ENCODE measurements around the gene TP53TG5. TPM values are rescaled to one million over a fixed set of nuclear protein-coding genes. Genes with fewer than 3 reads are reported as not detected.

TP53TG5 gene
- total RNA-seq, 5 donors from 2014 or later (not counting 1 experiment from before 2014, with no cell fraction given): 0.10 to 0.23 (median 0.16) TPM; not detected in 2

DNA sequence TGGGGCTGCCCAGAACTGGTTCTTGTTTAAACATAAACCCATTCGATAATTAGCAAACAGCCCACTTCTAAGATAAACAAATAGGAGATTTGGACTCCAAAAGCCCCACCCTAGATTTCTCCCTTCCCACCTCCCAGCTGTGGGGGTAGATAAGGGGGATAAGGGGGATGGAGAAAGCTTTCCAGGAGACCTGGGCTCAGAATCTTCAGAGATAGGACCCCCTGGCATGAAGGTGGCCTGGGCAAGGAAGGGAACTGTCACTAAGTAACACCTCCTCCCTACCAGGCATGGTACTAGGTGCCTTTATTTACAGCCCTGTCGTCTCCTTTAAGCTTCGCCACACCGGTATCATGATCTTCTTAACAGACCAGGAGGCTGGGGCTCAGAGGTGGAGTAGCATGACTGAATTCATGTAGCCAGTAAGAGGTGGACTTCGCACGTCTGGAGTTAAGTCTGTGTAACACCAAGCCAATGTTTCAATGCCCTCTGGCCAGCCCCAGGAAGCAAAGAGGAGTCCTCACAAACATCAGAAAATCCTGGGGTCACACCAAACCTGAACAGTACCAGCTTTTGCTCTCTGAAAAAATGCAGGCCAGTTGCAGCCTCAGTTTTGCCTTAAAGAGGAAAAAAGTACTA is 34.5 kb downstream of the TP53TG5 start:
- peaks cover 12 to 30% (median 19%) of the 10 kb centered on the region in 3 donors for H3K4me1 Mint-ChIP-seq
- no peaks in the 10 kb centered on the region for H3K36me3 Mint-ChIP-seq
- no peaks in the 10 kb centered on the region for H3K9me3 Mint-ChIP-seq
- peaks cover 8 to 12% of the 10 kb centered on the region in 2 donors for H3K27me3 Mint-ChIP-seq
- Histone ChIP-seq H3K27me3 (replicated peaks in 1 of 2; ENCODE audit: control insufficient read depth in 2 of 2, extremely low read depth in 1 of 2, insufficient read depth in 2 of 2, low read length in 1 of 2) (peaks cover 0 to 17% of the 10 kb centered on the region in 2 experiments), H3K4me3 (ENCODE audit: control insufficient read depth in 1 of 2, extremely low read depth in 1 of 2, low read length in 1 of 2) (no peak overlapping the region), H3K4me1 (ENCODE audit: control insufficient read depth in 1 of 2, extremely low read depth in 1 of 2, insufficient read depth in 2 of 2, low read length in 2 of 2) (peaks cover 0 to 14% of the 10 kb centered on the region in 2 experiments), H3K27ac (ENCODE audit: low read length) (no peak overlapping the region), H3K9me3 (no peaks in the 10 kb centered on the region), H3K36me3 (ENCODE audit: control insufficient read depth in 2 of 2, extremely low read depth in 1 of 2, insufficient read depth in 1 of 2, low read length in 1 of 2) (no peaks in the 10 kb centered on the region)
- ChIA-PET POLR2A (no interaction called here), CTCF (no interaction called here)
- DNase-seq (no peak), ATAC-seq (replicated peaks in 1 of 4) (no peak)
- WGBS (ENCODE audit: insufficient coverage): 100% methylated on average over 3 of the region's 6 CpGs
- H3K27ac Mint-ChIP-seq: no peak overlapping the region
- H3K4me3 Mint-ChIP-seq: no peak overlapping the region

DNA sequence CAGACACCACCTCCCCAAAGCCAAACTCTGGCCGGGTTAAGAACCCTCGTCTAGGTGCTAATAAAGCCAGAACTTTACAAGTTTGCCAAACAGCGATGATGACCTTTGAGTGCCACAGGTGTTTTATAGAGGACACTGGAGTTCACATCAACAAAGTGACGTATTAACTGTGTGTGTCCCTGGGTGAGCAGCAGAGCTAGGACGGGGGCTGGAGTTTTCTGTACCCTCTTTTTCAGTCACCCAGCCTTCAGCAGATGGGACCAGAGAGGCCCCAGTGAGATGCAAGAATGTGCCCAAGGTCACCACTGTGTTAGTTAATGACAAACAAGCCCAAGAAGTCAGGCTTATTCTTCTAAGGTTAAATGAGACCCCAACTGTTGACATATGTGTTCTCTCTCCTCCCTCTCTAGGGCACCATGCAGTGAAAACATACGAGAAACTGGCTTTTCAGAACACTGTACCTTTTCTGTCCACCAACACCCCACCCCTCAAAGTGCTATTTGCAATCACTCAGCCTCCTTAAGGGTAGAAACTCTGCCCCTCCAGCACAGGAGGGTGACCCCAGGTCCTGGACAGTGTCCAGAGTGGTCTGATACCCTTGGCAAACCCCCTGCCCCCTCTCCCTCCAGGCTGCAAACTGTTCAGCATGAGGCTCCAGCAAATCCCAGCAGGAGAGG is 35.1 kb downstream of the TP53TG5 start:
- H3K9me3 Mint-ChIP-seq: no peaks in the 10 kb centered on the region
- no peak for ATAC-seq (replicated peaks in 1 of 4)
- H3K4me3 Mint-ChIP-seq: no peak overlapping the region
- H3K4me3 ChIP-seq (ENCODE audit: control insufficient read depth in 1 of 2, extremely low read depth in 1 of 2, low read length in 1 of 2): no peak overlapping the region
- no peak overlapping the region for H3K27ac Mint-ChIP-seq
- POLR2A ChIA-PET: no interaction called here
- peaks cover 12 to 28% (median 18%) of the 10 kb centered on the region in 3 donors for H3K4me1 Mint-ChIP-seq
- H3K27ac ChIP-seq (ENCODE audit: low read length): no peak overlapping the region
- H3K36me3 Mint-ChIP-seq: no peaks in the 10 kb centered on the region
- H3K27me3 Mint-ChIP-seq: peaks cover 8 to 12% of the 10 kb centered on the region in 2 donors
- WGBS (ENCODE audit: insufficient coverage): 89% methylated on average over 2 of the region's 6 CpGs
- H3K36me3 ChIP-seq (ENCODE audit: control insufficient read depth in 2 of 2, extremely low read depth in 1 of 2, insufficient read depth in 1 of 2, low read length in 1 of 2): no peaks in the 10 kb centered on the region
- peaks cover 0 to 9% of the 10 kb centered on the region in 2 experiments for H3K4me1 ChIP-seq (ENCODE audit: control insufficient read depth in 1 of 2, extremely low read depth in 1 of 2, insufficient read depth in 2 of 2, low read length in 2 of 2)
- CTCF ChIA-PET: no interaction called here
- DNase-seq: no peak
- H3K9me3 ChIP-seq: no peaks in the 10 kb centered on the region
- H3K27me3 ChIP-seq (replicated peaks in 1 of 2; ENCODE audit: control insufficient read depth in 2 of 2, extremely low read depth in 1 of 2, insufficient read depth in 2 of 2, low read length in 1 of 2): peaks cover 0 to 16% of the 10 kb centered on the region in 2 experiments

DNA sequence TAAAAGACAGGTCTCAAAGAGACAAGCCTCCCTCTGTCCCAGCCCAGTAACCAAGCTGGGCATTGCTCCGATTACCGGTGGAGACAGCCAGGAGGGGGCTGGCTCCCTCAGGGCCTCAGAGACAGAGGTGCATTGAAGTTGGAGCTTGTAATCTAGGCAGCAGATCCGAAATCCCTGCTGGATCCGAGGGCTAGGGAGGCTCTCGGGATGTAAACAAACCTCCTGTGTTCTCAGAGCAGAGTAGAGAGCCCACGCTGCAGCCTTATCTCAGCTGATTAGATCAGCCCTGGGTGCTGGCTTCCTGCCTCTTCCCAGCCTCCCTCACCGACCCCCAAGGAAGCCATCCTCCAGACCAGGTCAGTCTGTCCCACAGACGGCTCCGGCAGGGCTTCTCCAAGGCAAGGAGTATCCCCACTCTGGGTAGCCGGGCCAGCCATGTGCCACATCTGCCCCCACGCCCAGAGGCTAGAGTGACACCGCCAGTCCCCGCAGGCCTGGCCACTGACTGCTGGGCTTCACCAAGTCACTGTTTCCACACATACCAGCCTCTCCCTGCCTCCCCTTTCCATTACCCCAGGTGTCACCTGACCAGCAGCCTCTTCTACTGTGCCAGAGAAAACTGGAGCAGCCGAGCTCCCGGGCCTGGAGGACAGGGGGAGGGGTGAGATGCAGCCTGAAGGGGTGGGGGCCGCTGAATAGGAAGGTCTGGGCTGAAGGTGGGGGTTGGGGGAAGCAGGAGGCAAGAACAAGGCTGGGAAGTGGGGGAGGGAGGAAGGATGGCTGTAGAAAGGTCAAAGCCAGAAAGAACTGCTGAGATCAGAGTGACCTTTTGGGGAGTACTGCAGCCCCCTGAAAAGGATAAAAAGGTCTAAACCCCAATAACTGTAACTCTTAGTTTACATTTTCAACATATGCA is 35.9 kb downstream of the TP53TG5 start:
- Mint-ChIP-seq H3K9me3 (no peaks in the 10 kb centered on the region), H3K27ac (no peak overlapping the region), H3K4me1 (peaks cover 7 to 22% (median 11%) of the 10 kb centered on the region in 3 donors), H3K4me3 (no peak overlapping the region), H3K36me3 (no peaks in the 10 kb centered on the region), H3K27me3 (peaks cover 3 to 12% of the 10 kb centered on the region in 2 donors)
- Histone ChIP-seq H3K36me3 (ENCODE audit: control insufficient read depth in 2 of 2, extremely low read depth in 1 of 2, insufficient read depth in 1 of 2, low read length in 1 of 2) (no peaks in the 10 kb centered on the region), H3K4me3 (ENCODE audit: control insufficient read depth in 1 of 2, extremely low read depth in 1 of 2, low read length in 1 of 2) (no peak overlapping the region), H3K27ac (ENCODE audit: low read length) (no peak overlapping the region), H3K4me1 (ENCODE audit: control insufficient read depth in 1 of 2, extremely low read depth in 1 of 2, insufficient read depth in 2 of 2, low read length in 2 of 2) (peaks cover 0 to 1% of the 10 kb centered on the region in 2 experiments), H3K27me3 (replicated peaks in 1 of 2; ENCODE audit: control insufficient read depth in 2 of 2, extremely low read depth in 1 of 2, insufficient read depth in 2 of 2, low read length in 1 of 2) (peaks cover 0 to 10% of the 10 kb centered on the region in 2 experiments), H3K9me3 (no peaks in the 10 kb centered on the region)
- no peak for DNase-seq
- 82% methylated on average over 12 of the region's 16 CpGs for WGBS (ENCODE audit: insufficient coverage)
- ChIA-PET POLR2A (interaction anchor here in 1 of 2 donors (0.6 kb wide), 1 partner anchor 83 kb away, joined by 12 read pairs; no protein-coding TSS in a partner anchor), CTCF (no interaction called here)
- no peak for ATAC-seq (replicated peaks in 1 of 4)

DNA sequence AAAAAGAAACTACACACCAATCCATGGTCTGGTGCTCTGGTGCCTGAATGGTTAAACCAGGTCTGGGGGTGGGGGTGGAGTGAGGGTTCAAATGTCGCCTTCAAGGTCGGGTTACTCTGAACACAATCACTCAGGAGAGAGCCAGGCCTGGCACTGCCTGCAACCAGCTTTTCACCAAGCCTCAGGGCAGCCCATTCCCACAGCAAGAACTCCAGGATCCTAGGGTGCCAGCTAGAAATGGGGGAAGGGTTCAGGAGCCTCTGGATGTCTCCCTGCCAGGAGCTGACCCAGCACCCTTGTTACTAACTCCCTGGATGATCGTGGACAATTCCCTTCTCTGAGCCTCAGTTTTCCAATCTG is 36.6 kb downstream of the TP53TG5 start:
- 100% methylated on average over 1 of the region's 3 CpGs for whole genome bisulfite sequencing (ENCODE audit: insufficient coverage)
- ATAC-seq (replicated peaks in 1 of 4) (no peak), DNase-seq (no peak)
- peaks cover 1 to 9% of the 10 kb centered on the region in 2 donors for H3K27me3 Mint-ChIP-seq
- CTCF ChIA-PET: interaction anchor here in 1 of 2 donors (0.6 kb wide), 1 partner anchor 429 kb away, joined by 9 read pairs; no protein-coding TSS in a partner anchor
- Histone ChIP-seq H3K36me3 (ENCODE audit: control insufficient read depth in 2 of 2, extremely low read depth in 1 of 2, insufficient read depth in 1 of 2, low read length in 1 of 2) (no peaks in the 10 kb centered on the region), H3K4me3 (ENCODE audit: control insufficient read depth in 1 of 2, extremely low read depth in 1 of 2, low read length in 1 of 2) (no peak overlapping the region), H3K9me3 (no peaks in the 10 kb centered on the region), H3K27ac (ENCODE audit: low read length) (no peak overlapping the region), H3K27me3 (replicated peaks in 1 of 2; ENCODE audit: control insufficient read depth in 2 of 2, extremely low read depth in 1 of 2, insufficient read depth in 2 of 2, low read length in 1 of 2) (peaks cover 0 to 10% of the 10 kb centered on the region in 2 experiments), H3K4me1 (ENCODE audit: control insufficient read depth in 1 of 2, extremely low read depth in 1 of 2, insufficient read depth in 2 of 2, low read length in 2 of 2) (no peaks in the 10 kb centered on the region)
- no peak overlapping the region for H3K4me3 Mint-ChIP-seq
- no peaks in the 10 kb centered on the region for H3K36me3 Mint-ChIP-seq
- POLR2A ChIA-PET: no interaction called here
- no peak overlapping the region for H3K27ac Mint-ChIP-seq
- no peaks in the 10 kb centered on the region for H3K9me3 Mint-ChIP-seq
- H3K4me1 Mint-ChIP-seq: peaks cover 4 to 15% (median 6%) of the 10 kb centered on the region in 3 donors

DNA sequence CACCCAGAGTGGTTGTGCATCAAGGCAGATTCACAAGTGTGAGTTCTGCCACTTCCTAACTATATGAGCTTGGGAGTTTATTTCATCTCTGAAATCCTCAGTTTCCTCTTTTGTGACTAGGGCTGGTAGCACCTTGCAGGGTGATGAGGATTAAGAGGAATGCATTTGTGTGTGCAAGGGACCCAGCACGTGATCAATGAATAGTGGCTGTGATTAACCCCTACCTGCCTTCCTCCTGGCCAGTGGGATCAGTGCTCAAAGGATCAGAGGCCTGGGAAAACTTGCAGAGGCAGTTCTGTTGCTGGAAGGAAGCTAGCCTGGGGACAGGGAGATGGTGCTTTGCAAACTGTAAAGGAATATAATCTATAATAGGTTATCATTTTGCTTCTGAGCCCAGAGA is 37.2 kb downstream of the TP53TG5 start:
- ChIA-PET CTCF (interaction anchor here in 1 of 2 donors (0.6 kb wide), 1 partner anchor 429 kb away, joined by 9 read pairs; no protein-coding TSS in a partner anchor), POLR2A (no interaction called here)
- Mint-ChIP-seq H3K27ac (no peak overlapping the region), H3K4me3 (no peak overlapping the region), H3K36me3 (no peaks in the 10 kb centered on the region), H3K27me3 (peaks cover 0 to 8% of the 10 kb centered on the region in 2 donors), H3K4me1 (peaks cover 4 to 10% (median 4%) of the 10 kb centered on the region in 3 donors), H3K9me3 (no peaks in the 10 kb centered on the region)
- Histone ChIP-seq H3K4me3 (ENCODE audit: control insufficient read depth in 1 of 2, extremely low read depth in 1 of 2, low read length in 1 of 2) (no peak overlapping the region), H3K27me3 (replicated peaks in 1 of 2; ENCODE audit: control insufficient read depth in 2 of 2, extremely low read depth in 1 of 2, insufficient read depth in 2 of 2, low read length in 1 of 2) (peaks cover 0 to 7% of the 10 kb centered on the region in 2 experiments), H3K27ac (ENCODE audit: low read length) (no peak overlapping the region), H3K36me3 (ENCODE audit: control insufficient read depth in 2 of 2, extremely low read depth in 1 of 2, insufficient read depth in 1 of 2, low read length in 1 of 2) (no peaks in the 10 kb centered on the region), H3K4me1 (ENCODE audit: control insufficient read depth in 1 of 2, extremely low read depth in 1 of 2, insufficient read depth in 2 of 2, low read length in 2 of 2) (no peaks in the 10 kb centered on the region), H3K9me3 (no peaks in the 10 kb centered on the region)
- ATAC-seq (replicated peaks in 1 of 4) (no peak), DNase-seq (no peak)
- WGBS (ENCODE audit: insufficient coverage): no CpG with 5 or more reads among the region's 1 CpG

DNA sequence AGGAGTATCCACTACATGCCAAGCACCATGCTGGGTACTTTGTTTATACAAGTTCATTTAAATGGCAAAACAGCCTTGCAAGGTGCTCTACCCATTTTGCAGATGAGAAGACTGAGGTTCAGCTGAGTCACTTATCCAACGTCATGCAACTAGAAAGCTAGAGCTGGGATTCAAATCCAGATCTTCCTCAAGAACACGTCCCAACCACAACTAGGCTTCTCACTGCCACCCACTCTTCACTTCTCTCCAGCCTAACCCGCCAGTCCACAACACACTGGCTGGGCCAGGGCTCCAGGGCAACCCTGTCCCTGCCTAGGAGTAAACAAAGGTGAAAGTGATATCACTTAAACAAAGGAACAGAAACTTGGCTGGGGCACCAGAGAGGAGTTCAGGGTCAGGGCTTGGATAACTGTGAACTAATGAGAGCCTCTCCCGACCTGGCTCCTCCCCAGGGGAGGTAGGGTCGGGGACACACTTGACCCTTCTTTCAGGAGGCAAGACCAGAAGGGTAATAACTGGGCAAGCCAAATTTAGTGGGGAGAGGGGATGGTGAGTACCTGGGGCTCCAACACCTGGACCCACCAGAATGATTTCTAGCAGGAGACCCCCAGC is 37.8 kb downstream of the TP53TG5 start:
- no peak for DNase-seq
- Histone ChIP-seq H3K27me3 (replicated peaks in 1 of 2; ENCODE audit: control insufficient read depth in 2 of 2, extremely low read depth in 1 of 2, insufficient read depth in 2 of 2, low read length in 1 of 2) (peaks cover 0 to 4% of the 10 kb centered on the region in 2 experiments), H3K27ac (ENCODE audit: low read length) (no peak overlapping the region), H3K36me3 (ENCODE audit: control insufficient read depth in 2 of 2, extremely low read depth in 1 of 2, insufficient read depth in 1 of 2, low read length in 1 of 2) (no peaks in the 10 kb centered on the region), H3K9me3 (no peaks in the 10 kb centered on the region), H3K4me3 (ENCODE audit: control insufficient read depth in 1 of 2, extremely low read depth in 1 of 2, low read length in 1 of 2) (no peak overlapping the region), H3K4me1 (ENCODE audit: control insufficient read depth in 1 of 2, extremely low read depth in 1 of 2, insufficient read depth in 2 of 2, low read length in 2 of 2) (no peaks in the 10 kb centered on the region)
- H3K27ac Mint-ChIP-seq: no peak overlapping the region
- CTCF ChIA-PET: no interaction called here
- ATAC-seq (replicated peaks in 1 of 4): no peak
- no peak overlapping the region for H3K4me3 Mint-ChIP-seq
- POLR2A ChIA-PET: no interaction called here
- peaks cover 0 to 5% of the 10 kb centered on the region in 2 donors for H3K27me3 Mint-ChIP-seq
- H3K4me1 Mint-ChIP-seq: peaks cover under 1 to 6% (median 4%) of the 10 kb centered on the region in 3 donors
- H3K36me3 Mint-ChIP-seq: no peaks in the 10 kb centered on the region
- H3K9me3 Mint-ChIP-seq: no peaks in the 10 kb centered on the region
- 64% methylated on average over 2 of the region's 5 CpGs for WGBS (ENCODE audit: insufficient coverage)

Measured in T-cell (primary cell).